GM21825 (cell line): ENCODE measurements around the gene PTPN6.

ENCODE experiments used
- ATAC-seq: cut with Tn5 transposase; IDR thresholded peaks from one replicate; pipeline ENCODE4 v1.9.1; 2021; ENCODE audit warnings: mild to moderate bottlenecking, moderate library complexity; ENCODE audit not compliant: unreplicated experiment

The PTPN6 gene

DNA sequence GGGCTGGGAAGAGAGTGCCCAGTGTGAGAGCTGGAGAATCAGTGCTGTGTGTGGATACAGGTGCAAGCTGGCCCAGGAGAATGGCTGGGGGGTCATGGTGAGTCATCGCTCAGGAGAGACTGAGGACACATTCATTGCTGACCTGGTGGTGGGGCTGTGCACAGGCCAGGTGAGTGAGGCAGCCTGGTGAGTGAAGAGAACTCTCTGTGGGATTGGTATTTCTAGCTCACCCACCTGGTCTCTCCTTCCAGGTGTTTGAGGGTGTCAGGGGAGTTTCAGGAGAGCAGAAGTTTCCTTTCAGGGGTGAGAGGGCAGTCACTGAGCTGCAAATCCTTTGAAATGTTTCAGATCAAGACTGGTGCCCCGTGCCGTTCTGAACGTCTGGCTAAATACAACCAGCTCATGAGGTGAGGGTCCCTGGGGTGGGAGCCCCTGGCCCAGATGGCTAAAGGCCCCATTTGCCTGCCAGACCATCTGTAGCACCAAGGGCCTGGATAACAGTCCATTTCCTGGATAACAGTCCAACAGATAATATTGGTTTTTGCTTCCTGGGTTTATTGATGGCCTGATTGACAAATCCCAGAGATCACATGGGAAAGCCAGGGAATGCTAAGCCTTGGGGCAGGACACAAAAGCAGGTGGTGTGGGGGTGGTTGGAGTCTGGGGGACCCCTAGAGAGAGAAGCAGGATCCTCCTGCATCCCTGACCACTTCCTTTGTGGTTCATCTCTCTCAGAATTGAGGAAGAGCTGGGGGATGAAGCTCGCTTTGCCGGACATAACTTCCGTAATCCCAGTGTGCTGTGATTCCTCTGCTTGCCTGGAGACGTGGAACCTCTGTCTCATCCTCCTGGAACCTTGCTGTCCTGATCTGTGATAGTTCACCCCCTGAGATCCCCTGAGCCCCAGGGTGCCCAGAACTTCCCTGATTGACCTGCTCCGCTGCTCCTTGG, 28.9 kb upstream of the PTPN6 start:
- ATAC-seq = no peak

GRCh38 chr12:6923003-6923732, 28.0 kb upstream of the PTPN6 start:
- no peak for ATAC-seq

DNA sequence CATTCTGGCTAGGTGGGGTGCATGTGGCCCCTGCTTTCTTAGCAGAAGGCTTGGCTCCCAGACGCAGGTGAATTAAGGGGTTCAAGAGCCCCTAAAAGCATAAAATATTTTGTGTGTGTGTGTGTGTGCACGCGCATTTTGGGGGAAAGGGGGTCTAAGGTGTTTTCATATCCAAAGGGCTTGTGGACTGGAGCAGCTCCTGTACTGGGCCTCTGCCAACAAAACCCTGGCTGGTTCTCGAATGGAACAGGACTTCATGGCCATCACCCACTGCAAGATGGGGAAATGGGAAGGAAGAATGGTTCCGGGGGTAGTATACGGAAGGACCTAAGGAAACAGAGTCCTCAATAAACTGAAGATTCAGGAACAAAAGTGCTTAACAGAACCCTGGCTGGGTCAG, 27.3 kb upstream of the PTPN6 start:
- ATAC-seq = no peak

GRCh38 chr12:6925239-6925539, 26.0 kb upstream of the PTPN6 start:
- ATAC-seq = no peak

- ATAC-seq = no peak
These were observed 25.4 kb upstream of the PTPN6 start for GRCh38 chr12:6925540-6926279.

GRCh38 chr12:6927379-6928021, 23.7 kb upstream of the PTPN6 start, which contains the start of gene ATN1:
Gene ATN1, plus strand, starts transcription at chr12:6927959. Its CDS starts 6,043 bp downstream, at chr12:6934002.
- ATAC-seq = no peak

GRCh38 chr12:6928022-6928702, 23.0 kb upstream of the PTPN6 start:
- no peak for ATAC-seq

DNA sequence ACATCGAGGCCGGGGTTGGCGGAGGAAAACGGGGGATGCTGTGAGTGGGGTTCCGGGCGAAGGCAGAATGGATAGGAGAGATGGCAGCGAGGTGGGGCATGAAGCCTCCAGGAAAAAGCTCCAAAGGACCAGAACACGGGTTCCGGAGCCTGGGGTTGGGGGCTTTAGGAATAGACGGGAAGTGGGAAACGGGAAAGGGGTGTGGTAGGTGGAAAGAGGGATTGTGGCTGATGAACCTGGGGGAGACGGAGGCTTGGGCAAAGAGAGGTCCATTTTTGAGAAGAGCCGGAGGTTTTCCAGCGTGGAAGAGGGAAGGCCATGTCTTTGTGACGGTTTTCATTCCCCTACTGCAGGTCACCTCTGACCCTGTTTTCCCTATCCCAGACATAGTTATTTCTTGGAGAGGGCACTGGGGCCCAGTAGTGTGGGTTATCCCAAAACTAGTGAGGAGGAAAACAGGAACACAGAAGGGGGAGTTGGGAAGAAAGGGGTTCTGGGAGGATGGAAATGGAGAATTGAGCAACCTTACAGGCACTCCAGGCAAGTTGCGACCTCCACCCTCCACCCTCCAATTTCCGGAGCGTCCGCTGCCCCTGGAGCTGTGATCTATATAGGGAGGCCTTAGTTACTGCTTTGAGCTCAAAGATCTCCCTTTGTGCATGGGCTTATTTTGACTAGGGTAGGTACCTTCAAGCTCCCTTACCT, 22.3 kb upstream of the PTPN6 start:
- no peak for ATAC-seq

DNA sequence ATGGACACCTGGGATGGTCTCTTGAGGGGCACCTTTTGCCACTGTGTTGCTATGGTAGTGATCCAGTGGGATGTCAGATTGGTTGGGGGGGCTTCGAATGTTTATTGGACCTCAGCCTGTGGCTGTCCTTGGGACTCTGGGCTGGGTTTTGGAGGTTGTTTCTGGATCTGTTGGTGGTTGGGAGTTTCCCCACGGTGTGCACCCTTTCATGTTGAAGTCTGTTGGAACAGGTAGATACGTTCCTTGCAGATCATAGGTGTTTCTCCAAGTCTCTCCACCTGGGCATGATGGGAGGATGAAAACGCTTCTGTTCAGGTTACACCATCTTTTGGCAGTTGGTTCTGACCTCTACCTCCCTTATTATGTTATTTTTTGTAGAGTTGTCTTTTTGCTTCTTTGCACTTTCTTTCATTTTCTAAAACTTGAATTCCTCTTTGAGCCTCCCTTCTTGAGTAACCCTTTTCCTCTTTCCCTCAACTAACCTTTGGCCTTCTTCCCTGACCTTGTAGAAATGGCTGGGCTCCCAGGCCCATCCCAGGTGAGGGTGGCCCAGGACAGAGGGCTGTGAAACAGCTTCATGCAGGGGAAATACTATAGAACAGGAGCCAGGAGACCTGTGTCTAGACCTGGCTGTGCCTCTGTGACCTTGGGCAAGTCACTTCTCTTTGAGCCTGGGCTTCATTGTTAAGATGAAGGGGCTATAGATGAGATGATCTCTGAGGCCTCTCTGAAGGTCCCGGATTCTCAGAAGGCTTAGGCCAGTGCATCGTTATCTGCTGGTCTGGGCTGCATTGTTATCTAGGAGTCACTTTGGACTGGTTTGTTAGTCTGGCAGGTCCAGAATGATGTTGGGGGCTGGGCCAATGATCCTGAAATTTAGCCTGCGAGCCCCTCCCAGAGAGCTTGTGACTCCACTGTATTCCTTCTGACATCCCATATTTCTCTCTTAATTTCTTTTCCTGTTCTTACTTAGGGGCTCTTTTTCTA, 21.4 kb upstream of the PTPN6 start:
- ATAC-seq = no peak

- no peak for ATAC-seq
These were observed 18.4 kb upstream of the PTPN6 start for GRCh38 chr12:6932766-6933165.

GRCh38 chr12:6934110-6934509, 17.0 kb upstream of the PTPN6 start:
- no peak for ATAC-seq

- no peak for ATAC-seq
These were observed 15.6 kb upstream of the PTPN6 start for GRCh38 chr12:6935371-6936193.

DNA sequence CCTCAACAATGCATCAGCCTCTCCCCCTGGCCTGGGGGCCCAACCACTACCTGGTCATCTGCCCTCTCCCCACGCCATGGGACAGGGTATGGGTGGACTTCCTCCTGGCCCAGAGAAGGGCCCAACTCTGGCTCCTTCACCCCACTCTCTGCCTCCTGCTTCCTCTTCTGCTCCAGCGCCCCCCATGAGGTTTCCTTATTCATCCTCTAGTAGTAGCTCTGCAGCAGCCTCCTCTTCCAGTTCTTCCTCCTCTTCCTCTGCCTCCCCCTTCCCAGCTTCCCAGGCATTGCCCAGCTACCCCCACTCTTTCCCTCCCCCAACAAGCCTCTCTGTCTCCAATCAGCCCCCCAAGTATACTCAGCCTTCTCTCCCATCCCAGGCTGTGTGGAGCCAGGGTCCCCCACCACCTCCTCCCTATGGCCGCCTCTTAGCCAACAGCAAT, 14.9 kb upstream of the PTPN6 start:
- no peak for ATAC-seq

- ATAC-seq = no peak
These were observed 14.3 kb upstream of the PTPN6 start for GRCh38 chr12:6936636-6937480.

DNA sequence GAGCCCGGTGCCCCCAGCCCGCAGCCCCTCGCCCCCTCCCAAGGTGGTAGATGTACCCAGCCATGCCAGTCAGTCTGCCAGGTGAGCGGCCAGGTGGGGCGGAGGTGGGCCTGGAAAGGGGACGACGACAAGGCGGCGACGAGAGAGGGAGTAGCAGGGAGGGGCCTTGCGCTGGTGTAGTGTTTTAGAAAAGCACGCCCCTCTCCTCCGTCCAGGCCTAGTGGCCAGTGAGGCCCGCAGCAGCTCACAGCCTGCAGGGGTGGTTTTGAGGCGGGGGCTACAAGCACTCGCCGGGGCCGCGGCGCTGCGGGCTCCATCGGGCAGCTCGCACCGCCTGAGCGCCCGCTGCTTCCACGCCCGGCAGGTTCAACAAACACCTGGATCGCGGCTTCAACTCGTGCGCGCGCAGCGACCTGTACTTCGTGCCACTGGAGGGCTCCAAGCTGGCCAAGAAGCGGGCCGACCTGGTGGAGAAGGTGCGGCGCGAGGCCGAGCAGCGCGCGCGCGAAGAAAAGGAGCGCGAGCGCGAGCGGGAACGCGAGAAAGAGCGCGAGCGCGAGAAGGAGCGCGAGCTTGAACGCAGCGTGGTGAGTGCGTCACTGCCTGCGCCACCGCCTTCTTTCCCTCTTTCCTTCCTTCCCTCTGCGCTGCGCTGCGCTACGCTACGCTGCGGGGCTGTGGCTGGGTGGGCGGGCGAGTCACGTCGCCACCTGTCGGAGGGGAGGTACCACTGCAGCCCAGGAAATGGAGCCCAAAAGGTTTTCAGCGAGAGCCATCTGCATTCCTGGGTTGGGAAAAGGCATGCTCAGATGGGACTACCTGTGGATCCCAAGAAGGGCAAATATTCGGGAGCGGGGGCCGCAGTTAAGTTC, 13.4 kb upstream of the PTPN6 start:
- peak; percentile 84 for ATAC-seq
